ENCODE data around the gene YARS2. TPM values are rescaled to one million over a fixed set of nuclear protein-coding genes. Genes with fewer than 3 reads are reported as not detected.

YARS2 gene
- total RNA-seq, 2 experiments from 2014 or later, result 17.0 to 19.3 TPM

GRCh38 chr12:32773691-32774090 lies 18.0 kb upstream of the YARS2 start:
- Mint-ChIP-seq H3K27ac (no peak overlapping the region), H3K36me3 (ENCODE audit: low read depth) (no peaks in the 10 kb centered on the region), H3K27me3 (peaks cover 16% of the 10 kb centered on the region), H3K9me3 (no peaks in the 10 kb centered on the region), H3K4me3 (no peak overlapping the region), H3K4me1 (no peaks in the 10 kb centered on the region)
- no peak for DNase-seq
- ChIA-PET CTCF (interaction anchor here (0.5 to 0.6 kb wide), 2 partner anchors 103 to 364 kb away, joined by 3 to 4 read pairs; no protein-coding TSS in a partner anchor), POLR2A (no interaction called here)

DNA sequence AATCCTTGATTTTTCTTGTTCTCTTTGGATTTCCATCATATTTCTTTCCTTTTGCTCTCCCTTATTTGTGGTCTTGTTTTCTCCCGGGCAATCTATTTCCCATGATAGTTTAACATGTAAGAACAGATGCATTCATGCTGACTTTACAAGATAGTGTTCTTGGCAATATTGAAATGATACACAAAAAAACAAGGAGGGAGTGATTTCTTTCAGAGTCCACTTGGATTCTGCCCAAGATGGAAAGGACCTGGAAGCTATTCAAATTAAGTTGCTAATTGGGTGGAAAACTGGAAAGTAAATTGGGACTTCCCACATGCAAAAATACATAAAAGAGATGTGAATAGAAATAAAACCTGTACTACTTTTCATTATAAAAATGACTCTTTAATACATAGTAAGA lies 14.4 kb upstream of the YARS2 start:
- ChIA-PET POLR2A (no interaction called here), CTCF (no interaction called here)
- no peaks in the 10 kb centered on the region for H3K36me3 Mint-ChIP-seq (ENCODE audit: low read depth)

DNA sequence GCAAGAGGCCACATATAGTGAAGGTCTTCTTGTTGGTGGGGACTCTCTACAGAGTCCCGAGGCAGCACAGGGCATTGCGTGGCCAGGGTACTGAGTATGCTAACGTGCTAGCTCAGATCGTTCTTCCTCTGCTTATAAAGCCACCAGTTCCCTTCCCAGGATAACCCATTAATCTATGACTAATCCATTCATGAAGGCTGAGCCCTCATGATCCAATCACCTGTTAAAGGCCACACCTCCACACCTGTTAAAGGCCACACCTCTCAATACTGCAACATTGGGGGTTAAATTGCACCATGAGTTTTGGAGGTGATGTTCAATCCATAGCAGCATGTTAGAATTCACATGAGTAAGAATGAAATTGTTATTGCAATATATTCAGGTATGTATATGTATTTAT lies 12.8 kb upstream of the YARS2 start:
- CTCF ChIA-PET, result interaction anchor here (1.1 kb wide), 1 partner anchor 13 kb away, joined by 3 read pairs; the partner anchor contains the start of gene YARS2
- no peaks in the 10 kb centered on the region for H3K9me3 Mint-ChIP-seq
- H3K27ac Mint-ChIP-seq, result no peak overlapping the region

More for the DNA sequence above, 14.4 kb upstream of the YARS2 start:
- Mint-ChIP-seq H3K4me1 (no peaks in the 10 kb centered on the region), H3K4me3 (no peak overlapping the region), H3K9me3 (no peaks in the 10 kb centered on the region), H3K27ac (no peak overlapping the region), H3K27me3 (peaks cover 13% of the 10 kb centered on the region)
- no peak for DNase-seq

GRCh38 chr12:32765906-32766305 lies 10.2 kb upstream of the YARS2 start:
- ChIA-PET CTCF (no interaction called here), POLR2A (interaction anchor here (2.5 kb wide), 1 partner anchor 11 kb away, joined by 6 read pairs; the partner anchor contains the start of gene YARS2)
- Mint-ChIP-seq H3K36me3 (ENCODE audit: low read depth) (no peaks in the 10 kb centered on the region), H3K9me3 (no peaks in the 10 kb centered on the region), H3K27me3 (peaks cover 12% of the 10 kb centered on the region), H3K4me1 (no peaks in the 10 kb centered on the region), H3K4me3 (no peak overlapping the region), H3K27ac (no peak overlapping the region)
- no peak for DNase-seq

More for the DNA sequence above, 12.8 kb upstream of the YARS2 start:
- POLR2A ChIA-PET, result no interaction called here
- Mint-ChIP-seq H3K4me3 (no peak overlapping the region), H3K4me1 (no peaks in the 10 kb centered on the region), H3K27me3 (peaks cover 13% of the 10 kb centered on the region), H3K36me3 (ENCODE audit: low read depth) (no peaks in the 10 kb centered on the region)
- DNase-seq, result no peak

GRCh38 chr12:32761716-32762115 lies 6.0 kb upstream of the YARS2 start:
- Mint-ChIP-seq H3K27me3 (peaks cover 6% of the 10 kb centered on the region), H3K27ac (no peak overlapping the region), H3K4me1 (no peaks in the 10 kb centered on the region), H3K9me3 (no peaks in the 10 kb centered on the region), H3K4me3 (no peak overlapping the region), H3K36me3 (ENCODE audit: low read depth) (no peaks in the 10 kb centered on the region)
- DNase-seq, result no peak
- CTCF ChIA-PET, result no interaction called here
- POLR2A ChIA-PET, result no interaction called here

GRCh38 chr12:32757157-32757556 lies 1.5 kb upstream of the YARS2 start:
- ChIA-PET CTCF (interaction anchor here (4.8 kb wide), 1 partner anchor 1265 kb away, joined by 87 read pairs; the partner anchor contains the start of gene ALG10), POLR2A (interaction anchor here (3.2 kb wide), 1 partner anchor 1265 kb away, joined by 39 read pairs; the partner anchor contains the start of gene ALG10)
- Mint-ChIP-seq H3K4me3 (no peak overlapping the region), H3K27me3 (peaks cover 5% of the 10 kb centered on the region), H3K4me1 (peaks cover 20% of the 10 kb centered on the region), H3K27ac (no peak overlapping the region), H3K36me3 (ENCODE audit: low read depth) (peaks cover 15% of the 10 kb centered on the region), H3K9me3 (no peaks in the 10 kb centered on the region)
- DNase-seq, result no peak

DNA sequence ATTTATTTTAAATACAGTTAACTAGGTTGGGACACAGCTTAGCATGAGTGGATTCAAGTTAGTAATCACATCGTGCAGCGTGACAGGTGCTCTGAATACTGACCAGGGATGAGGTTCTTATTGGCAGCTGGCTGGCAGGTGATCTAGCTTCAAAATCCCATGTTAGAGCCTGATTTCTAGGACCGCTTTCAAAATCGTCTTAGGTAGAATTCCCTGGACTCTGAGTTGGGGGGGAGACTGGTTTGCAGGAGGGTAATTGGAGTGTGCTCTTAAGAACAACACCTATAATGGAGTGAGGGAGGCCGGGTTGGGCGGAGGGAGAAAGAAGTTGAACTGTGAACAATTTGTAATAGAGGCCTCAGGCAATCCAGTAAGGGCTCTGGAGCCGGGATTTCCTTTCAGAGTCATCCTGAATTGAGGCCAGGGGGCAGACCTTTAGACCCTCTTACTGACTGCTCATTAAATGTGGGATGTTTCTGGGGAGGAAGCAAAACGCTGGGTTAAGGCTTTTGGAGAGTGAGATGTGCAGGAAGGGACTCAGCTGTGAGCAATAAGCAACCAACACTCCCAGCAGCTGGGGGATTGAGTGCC lies 874 bp upstream of the YARS2 start:
- Mint-ChIP-seq H3K4me3 (peak overlapping the region; percentile 79), H3K27me3 (peaks cover 3% of the 10 kb centered on the region), H3K4me1 (peaks cover 20% of the 10 kb centered on the region), H3K27ac (peak overlapping the region; percentile 78), H3K9me3 (no peaks in the 10 kb centered on the region), H3K36me3 (ENCODE audit: low read depth) (peaks cover 20% of the 10 kb centered on the region)
- POLR2A ChIA-PET, result interaction anchor here (1.1 to 3.2 kb wide), 5 partner anchors 13 to 1266 kb away, joined by 3 to 39 read pairs (median 14); partner anchors contain the start of genes ALG10, DNM1L and ETFBKMT
- no peak for DNase-seq
- CTCF ChIA-PET, result interaction anchor here (0.8 to 4.8 kb wide), 15 partner anchors 12 to 1366 kb away, joined by 3 to 87 read pairs (median 5); partner anchors contain the start of genes ALG10, DNM1L and FGD4

- Mint-ChIP-seq H3K36me3 (ENCODE audit: low read depth) (peaks cover 30% of the 10 kb centered on the region), H3K9me3 (no peaks in the 10 kb centered on the region), H3K4me3 (peak overlapping the region; percentile 79), H3K4me1 (peaks cover 20% of the 10 kb centered on the region), H3K27ac (peak overlapping the region; percentile 78), H3K27me3 (peaks cover 1% of the 10 kb centered on the region)
- ChIA-PET POLR2A (interaction anchor here (0.5 to 3.2 kb wide), 15 partner anchors 9 to 1267 kb away, joined by 3 to 39 read pairs (median 5); partner anchors contain the start of genes ALG10, DNM1L, ETFBKMT and RESF1), CTCF (interaction anchor here (0.7 to 4.8 kb wide), 37 partner anchors 9 to 1368 kb away, joined by 3 to 87 read pairs (median 4); partner anchors contain the start of genes ALG10 and DNM1L)
- DNase-seq, result peak; percentile 79
Measured at GRCh38 chr12:32755051-32755653, 545 bp downstream of the YARS2 start.

DNA sequence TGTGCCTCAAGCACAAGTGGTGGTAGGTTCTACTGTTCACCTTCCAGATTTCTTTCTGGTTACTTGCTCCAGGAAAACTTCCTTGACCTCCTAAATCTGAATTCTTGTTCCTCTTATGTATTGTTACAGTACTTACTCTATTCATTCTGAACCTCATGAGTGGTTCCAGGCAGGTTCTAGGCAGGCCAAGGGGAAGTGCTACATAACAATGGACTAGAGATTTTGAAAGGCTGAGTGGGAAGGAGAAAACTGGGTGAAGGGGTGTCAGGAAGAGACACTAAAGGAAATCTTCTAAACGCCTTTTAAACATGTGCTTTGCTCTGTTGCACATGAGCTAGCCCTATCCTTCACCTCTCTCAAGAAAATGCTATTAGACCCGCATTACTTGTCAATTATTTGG lies 1.6 kb downstream of the YARS2 start:
- peaks cover 1% of the 10 kb centered on the region for H3K27me3 Mint-ChIP-seq

DNA sequence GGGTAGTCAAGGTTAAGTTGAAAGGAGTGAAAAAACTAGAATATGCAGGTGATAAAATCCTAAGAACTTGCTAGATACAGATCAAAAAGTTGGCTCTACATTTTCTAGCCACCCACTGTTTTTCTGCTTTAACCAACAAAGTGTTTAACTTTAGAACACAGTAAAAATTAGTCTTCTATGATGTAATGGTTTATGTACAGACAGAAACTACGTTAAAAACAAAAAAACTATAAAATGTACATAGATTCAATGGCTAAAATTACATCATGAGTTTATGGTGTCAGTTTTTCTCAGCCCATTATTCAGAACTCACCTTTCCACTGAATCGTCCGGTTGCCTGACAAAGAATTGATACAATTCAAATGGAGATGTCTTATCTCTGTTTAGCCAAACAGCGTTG lies 2.1 kb downstream of the YARS2 start:
- ChIA-PET CTCF (no interaction called here), POLR2A (interaction anchor here (2.1 kb wide), 1 partner anchor 297 kb away, joined by 8 read pairs; no protein-coding TSS in a partner anchor)
- Mint-ChIP-seq H3K36me3 (ENCODE audit: low read depth) (peaks cover 40% of the 10 kb centered on the region), H3K27ac (peak overlapping the region; percentile 45), H3K9me3 (no peaks in the 10 kb centered on the region), H3K4me1 (peaks cover 20% of the 10 kb centered on the region), H3K27me3 (no peaks in the 10 kb centered on the region), H3K4me3 (peak overlapping the region; percentile 79)
- no peak for DNase-seq

More for the DNA sequence above, 1.6 kb downstream of the YARS2 start:
- peaks cover 20% of the 10 kb centered on the region for H3K4me1 Mint-ChIP-seq
- H3K9me3 Mint-ChIP-seq, result no peaks in the 10 kb centered on the region
- ChIA-PET CTCF (interaction anchor here (0.7 to 4.8 kb wide), 12 partner anchors 11 to 1268 kb away, joined by 3 to 87 read pairs (median 12); partner anchors contain the start of genes ALG10 and DNM1L), POLR2A (interaction anchor here (0.7 to 3.2 kb wide), 6 partner anchors 11 to 1268 kb away, joined by 3 to 39 read pairs (median 11); partner anchors contain the start of genes ALG10, DNM1L and RESF1)
- H3K27ac Mint-ChIP-seq, result peak overlapping the region; percentile 45
- peak overlapping the region; percentile 79 for H3K4me3 Mint-ChIP-seq
- no peak for DNase-seq
- H3K36me3 Mint-ChIP-seq (ENCODE audit: low read depth), result peaks cover 36% of the 10 kb centered on the region

- ChIA-PET CTCF (interaction anchor here (7.5 kb wide), 1 partner anchor 12 kb away, joined by 47 read pairs; the partner anchor contains the start of gene YARS2), POLR2A (interaction anchor here (3.5 kb wide), 1 partner anchor 12 kb away, joined by 14 read pairs; the partner anchor contains the start of gene YARS2)
- Mint-ChIP-seq H3K4me3 (no peak overlapping the region), H3K36me3 (ENCODE audit: low read depth) (peaks cover 67% of the 10 kb centered on the region), H3K27me3 (no peaks in the 10 kb centered on the region), H3K27ac (no peak overlapping the region), H3K9me3 (no peaks in the 10 kb centered on the region), H3K4me1 (peaks cover 3% of the 10 kb centered on the region)
- DNase-seq, result no peak
Measured at GRCh38 chr12:32743264-32743663, 12.4 kb downstream of the YARS2 start.

GRCh38 chr12:32742133-32742532 lies 13.6 kb downstream of the YARS2 start:
- H3K27me3 Mint-ChIP-seq, result no peaks in the 10 kb centered on the region
- no peak overlapping the region for H3K27ac Mint-ChIP-seq
- H3K36me3 Mint-ChIP-seq (ENCODE audit: low read depth), result peaks cover 65% of the 10 kb centered on the region
- H3K4me1 Mint-ChIP-seq, result peaks cover 3% of the 10 kb centered on the region
- POLR2A ChIA-PET, result interaction anchor here (3.5 kb wide), 1 partner anchor 13 kb away, joined by 14 read pairs; the partner anchor contains the start of gene YARS2
- CTCF ChIA-PET, result interaction anchor here (7.5 kb wide), 1 partner anchor 13 kb away, joined by 47 read pairs; the partner anchor contains the start of gene YARS2
- DNase-seq, result no peak
- H3K9me3 Mint-ChIP-seq, result no peaks in the 10 kb centered on the region
- no peak overlapping the region for H3K4me3 Mint-ChIP-seq

DNA sequence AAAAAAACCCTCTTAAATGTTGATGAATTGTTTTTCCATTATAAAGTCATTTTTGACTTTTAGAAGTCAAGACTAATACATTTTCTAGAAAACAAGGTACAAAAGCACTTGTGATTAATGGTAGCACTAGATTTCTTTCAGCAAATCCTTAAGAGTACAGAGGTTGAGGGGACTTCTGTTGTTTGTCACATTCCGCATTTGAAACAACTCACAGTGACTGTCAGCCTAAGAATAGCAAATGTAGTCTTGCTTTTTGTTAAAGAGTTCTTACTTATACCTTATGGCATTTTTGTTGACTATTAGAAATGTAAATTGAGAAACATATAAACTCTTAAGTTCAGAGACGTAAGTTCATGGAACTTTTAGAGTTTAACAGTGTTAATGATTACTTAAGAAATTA lies 16.4 kb downstream of the YARS2 start:
- CTCF ChIA-PET, result interaction anchor here (7.5 kb wide), 1 partner anchor 16 kb away, joined by 47 read pairs; the partner anchor contains the start of gene YARS2
- Mint-ChIP-seq H3K36me3 (ENCODE audit: low read depth) (peaks cover 54% of the 10 kb centered on the region), H3K27me3 (no peaks in the 10 kb centered on the region), H3K4me1 (peaks cover 3% of the 10 kb centered on the region), H3K9me3 (no peaks in the 10 kb centered on the region), H3K4me3 (no peak overlapping the region), H3K27ac (no peak overlapping the region)
- POLR2A ChIA-PET, result no interaction called here
- no peak for DNase-seq

All from activated CD4-positive, alpha-beta memory T cell treated with anti-CD3 and anti-CD28 coated beads, Interleukin-2, amount 10 ng/mL, durations not matched to agents 7 days and 5 days (primary cell).